SK-N-MC (cell line): ENCODE data around the gene ABLIM1.

Experiments
- EZH2 ChIP-seq: fragments of 200-600 bp; sonication (generic); IDR thresholded peaks from one replicate; pipeline ENCODE4 v1.6.1; 2017; ENCODE audit warnings: antibody characterized with exemption
- POLR2AphosphoS5 ChIP-seq: IDR thresholded peaks from 2 replicates; pipeline ENCODE4 v1.6.1; 2012; ENCODE audit warnings: mild to moderate bottlenecking, low read depth, low read length, borderline replicate concordance

GRCh38 chr10:114678820-114679219, 20.7 kb upstream of the ABLIM1 start:
- TF ChIP-seq EZH2 (no peak), POLR2AphosphoS5 (no peak)
